Stimulated activated naive CD8-positive, alpha-beta T cell treated with anti-CD3 and anti-CD28 coated beads, Interleukin-15, Interleukin-2, amounts not matched to agents 100 ng/mL and 50 ng/mL, for 24 hours (primary cell): Measurements from ENCODE around the gene SLMAP.
"Not testable (repeated sequence)": the region's sequence is repeated elsewhere in the genome, so short reads cannot be mapped to it uniquely, and the experiment has no call there.

Experiments used
- H3K27ac Mint-ChIP-seq: one replicate; pipeline ENCODE4 v1.8.0; 2021; ENCODE audit warnings: mild to moderate bottlenecking, mixed read lengths
- H3K27me3 Mint-ChIP-seq: one replicate; pipeline ENCODE4 v1.8.0; 2021; ENCODE audit warnings: mixed read lengths
- H3K36me3 Mint-ChIP-seq: one replicate; pipeline ENCODE4 v1.8.0; 2021; ENCODE audit warnings: low read depth, mixed read lengths
- H3K4me1 Mint-ChIP-seq: one replicate; pipeline ENCODE4 v1.8.0; 2021; ENCODE audit warnings: low read depth, mixed read lengths
- H3K4me3 Mint-ChIP-seq: one replicate; pipeline ENCODE4 v1.8.0; 2021; ENCODE audit warnings: mild to moderate bottlenecking, mixed read lengths
- H3K9me3 Mint-ChIP-seq: one replicate; pipeline ENCODE4 v1.8.0; 2021; ENCODE audit warnings: mixed read lengths

SLMAP gene

DNA sequence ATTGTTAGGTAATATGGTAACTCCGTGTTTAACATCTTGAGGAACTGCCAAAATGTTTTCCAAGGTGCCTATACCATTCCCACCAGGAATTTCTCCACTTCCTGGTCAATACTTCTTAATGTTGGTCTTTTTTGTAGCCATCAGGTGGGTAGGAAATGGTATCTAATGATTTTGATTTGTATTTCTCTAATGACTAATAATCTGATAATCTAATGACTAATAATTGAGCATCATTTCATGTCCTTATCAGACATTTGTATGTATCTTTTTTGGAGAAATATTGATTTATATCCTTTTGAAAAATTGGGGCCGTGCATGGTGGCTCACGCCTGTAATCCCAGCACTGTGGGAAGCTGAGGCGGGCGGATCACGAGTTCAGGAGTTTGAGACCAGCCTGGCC lies 38.8 kb downstream of the SLMAP start:
- Mint-ChIP-seq H3K27me3 (no peaks in the 10 kb centered on the region), H3K27ac (no peak overlapping the region), H3K4me1 (peaks cover 37% of the 10 kb centered on the region), H3K36me3 (no peaks in the 10 kb centered on the region), H3K4me3 (no peak overlapping the region), H3K9me3 (no peaks in the 10 kb centered on the region)

DNA sequence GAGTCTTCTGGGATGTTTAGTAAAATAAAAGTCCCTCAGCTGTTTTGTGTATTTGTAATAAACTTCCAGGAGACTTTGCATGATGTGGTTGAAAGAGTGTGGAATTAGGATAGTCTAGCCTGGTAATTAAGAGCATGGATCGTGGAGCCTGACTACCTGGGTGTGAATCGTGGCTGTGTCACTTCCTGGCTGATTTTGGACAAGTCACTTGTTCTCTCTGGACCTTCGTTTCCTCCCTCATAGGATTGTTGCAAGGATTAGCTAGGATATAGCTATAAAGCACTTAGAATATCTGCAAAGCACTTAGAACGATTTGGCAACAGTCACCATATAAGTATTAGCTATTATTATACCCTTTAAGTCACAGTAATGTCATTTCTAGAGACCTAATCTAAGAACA lies 40.2 kb downstream of the SLMAP start:
- Mint-ChIP-seq H3K9me3 (no peaks in the 10 kb centered on the region), H3K36me3 (no peaks in the 10 kb centered on the region), H3K4me1 (peaks cover 32% of the 10 kb centered on the region), H3K4me3 (no peak overlapping the region), H3K27me3 (no peaks in the 10 kb centered on the region), H3K27ac (no peak overlapping the region)

DNA sequence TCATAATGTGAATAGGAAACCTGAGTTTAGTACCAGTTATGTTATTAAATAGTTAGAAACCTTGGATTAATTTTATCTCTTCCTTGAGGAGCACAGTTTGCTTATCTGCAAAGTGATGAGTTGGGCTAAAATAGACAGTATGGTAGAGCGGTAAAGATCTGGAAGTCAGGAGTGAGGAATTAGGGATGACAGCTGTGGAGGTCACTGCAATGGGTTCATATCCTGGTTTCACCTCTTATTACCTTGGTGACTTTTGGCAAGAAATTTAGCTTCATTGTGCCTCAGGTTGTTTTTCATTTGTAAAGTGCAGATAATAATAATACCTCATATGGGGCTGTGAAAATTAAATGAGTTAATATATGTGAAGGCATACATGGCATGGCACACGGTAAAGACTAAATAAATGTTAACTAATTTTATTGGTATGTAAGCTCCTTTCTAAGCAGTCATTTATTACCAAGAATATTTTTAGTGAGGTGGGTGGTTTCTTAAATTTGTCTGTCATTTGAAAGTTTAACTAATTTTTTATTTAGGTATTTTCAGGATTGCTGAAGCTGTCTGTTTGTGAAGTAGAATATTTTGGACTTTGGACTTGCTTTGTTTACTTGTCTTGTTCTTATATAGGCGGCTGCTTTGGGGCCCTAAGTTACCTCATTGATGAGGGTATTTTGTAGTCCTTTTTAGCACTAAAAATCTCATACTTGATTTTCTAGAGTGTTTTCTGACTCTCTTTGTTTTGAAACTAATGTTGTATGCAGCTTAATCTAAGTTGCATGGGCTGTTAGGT lies 41.8 kb downstream of the SLMAP start:
- Mint-ChIP-seq H3K27me3 (no peaks in the 10 kb centered on the region), H3K4me3 (no peak overlapping the region), H3K27ac (no peak overlapping the region), H3K36me3 (no peaks in the 10 kb centered on the region), H3K4me1 (peaks cover 34% of the 10 kb centered on the region), H3K9me3 (no peaks in the 10 kb centered on the region)

DNA sequence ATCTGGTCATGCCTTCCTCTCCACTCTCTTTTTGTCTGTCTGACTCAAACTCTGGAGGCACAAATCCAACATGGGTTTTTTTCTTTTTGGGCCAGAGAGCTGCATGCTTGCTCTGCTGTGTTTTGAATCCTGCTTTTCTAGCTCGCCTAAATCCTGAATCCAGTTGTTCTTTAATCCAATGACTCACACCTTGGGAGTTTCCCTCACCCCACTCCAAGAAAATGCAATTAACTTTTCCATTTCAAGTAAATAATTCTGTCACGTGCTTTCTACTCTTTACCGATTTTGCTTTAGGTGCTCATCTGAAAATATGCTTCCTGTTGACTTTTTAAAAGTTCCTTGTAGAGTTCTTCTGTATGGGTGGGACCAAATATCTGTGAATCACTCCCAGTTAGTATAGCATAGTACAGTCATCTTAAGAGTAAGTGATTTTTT lies 47.6 kb downstream of the SLMAP start:
- Mint-ChIP-seq H3K27me3 (no peaks in the 10 kb centered on the region), H3K9me3 (no peaks in the 10 kb centered on the region), H3K27ac (peak overlapping the region; percentile 69), H3K4me3 (peak overlapping the region; percentile 11), H3K4me1 (peaks cover 62% of the 10 kb centered on the region), H3K36me3 (no peaks in the 10 kb centered on the region)

DNA sequence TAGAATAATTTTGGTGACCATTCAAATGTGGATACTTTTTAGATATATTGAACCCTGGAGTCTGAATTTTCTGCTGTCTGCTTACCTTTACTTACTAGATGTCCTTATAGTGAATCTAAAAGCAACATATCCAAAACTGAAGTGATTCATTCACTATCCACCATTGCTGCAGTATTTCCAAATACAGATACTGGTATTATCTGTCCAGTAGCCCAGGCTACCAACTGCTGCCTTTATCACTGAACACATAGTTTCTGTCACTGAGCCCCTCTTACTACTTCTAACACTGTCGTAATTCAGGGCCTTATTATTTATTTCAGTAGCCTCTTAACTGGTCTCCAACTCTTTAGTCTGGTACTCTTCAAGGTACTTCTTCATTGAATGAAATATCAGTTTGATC lies 49.2 kb downstream of the SLMAP start:
- Mint-ChIP-seq H3K36me3 (no peaks in the 10 kb centered on the region), H3K9me3 (no peaks in the 10 kb centered on the region), H3K4me3 (no peak overlapping the region), H3K27ac (peak overlapping the region; percentile 72), H3K27me3 (no peaks in the 10 kb centered on the region), H3K4me1 (peaks cover 66% of the 10 kb centered on the region)

DNA sequence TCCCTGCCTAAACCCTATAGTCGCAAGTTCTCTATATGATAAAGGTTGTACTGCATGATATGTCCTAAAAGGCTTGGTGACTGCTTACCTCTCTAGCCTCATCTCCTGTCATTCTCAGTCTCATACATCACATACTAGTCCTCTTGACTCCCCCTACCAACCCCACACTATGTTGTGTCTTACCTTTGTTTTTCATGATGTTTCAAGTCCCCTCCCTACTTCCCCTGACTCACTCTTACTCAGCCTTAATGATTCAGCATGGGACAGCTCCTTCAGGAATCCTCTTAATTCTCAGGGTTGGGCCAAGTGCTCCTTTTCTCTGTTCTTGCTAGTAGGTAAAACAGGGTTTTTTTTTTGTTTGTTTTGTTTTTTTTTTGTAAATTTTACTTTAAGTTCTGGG lies 49.6 kb downstream of the SLMAP start:
- Mint-ChIP-seq H3K27ac (peak overlapping the region; percentile 19), H3K9me3 (no peaks in the 10 kb centered on the region), H3K36me3 (peaks cover 3% of the 10 kb centered on the region), H3K27me3 (no peaks in the 10 kb centered on the region), H3K4me3 (no peak overlapping the region), H3K4me1 (peaks cover 68% of the 10 kb centered on the region)

DNA sequence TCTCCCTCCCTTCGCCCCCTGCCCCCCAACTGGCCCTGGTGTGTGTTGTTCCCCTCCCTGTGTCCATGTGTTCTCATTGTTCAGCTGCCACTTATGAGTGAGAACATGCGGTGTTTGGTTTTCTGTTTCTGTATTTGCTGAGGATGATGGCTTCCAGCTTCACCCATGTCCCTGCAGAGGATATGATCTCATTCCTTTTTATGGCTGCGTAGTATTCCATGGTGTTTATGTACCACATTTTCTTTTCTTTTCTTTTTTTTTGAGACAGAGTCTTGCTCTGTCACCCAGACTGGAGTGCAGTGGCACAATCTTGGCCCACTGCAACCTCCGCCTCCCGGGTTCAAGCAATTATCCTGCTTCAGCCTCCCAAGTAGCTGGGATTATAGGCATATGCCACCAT lies 50.1 kb downstream of the SLMAP start:
- not testable (repeated sequence) for H3K27me3 Mint-ChIP-seq, H3K4me3 Mint-ChIP-seq, H3K9me3 Mint-ChIP-seq, H3K36me3 Mint-ChIP-seq, H3K27ac Mint-ChIP-seq
- peaks cover 69% of the 10 kb centered on the region for H3K4me1 Mint-ChIP-seq

DNA sequence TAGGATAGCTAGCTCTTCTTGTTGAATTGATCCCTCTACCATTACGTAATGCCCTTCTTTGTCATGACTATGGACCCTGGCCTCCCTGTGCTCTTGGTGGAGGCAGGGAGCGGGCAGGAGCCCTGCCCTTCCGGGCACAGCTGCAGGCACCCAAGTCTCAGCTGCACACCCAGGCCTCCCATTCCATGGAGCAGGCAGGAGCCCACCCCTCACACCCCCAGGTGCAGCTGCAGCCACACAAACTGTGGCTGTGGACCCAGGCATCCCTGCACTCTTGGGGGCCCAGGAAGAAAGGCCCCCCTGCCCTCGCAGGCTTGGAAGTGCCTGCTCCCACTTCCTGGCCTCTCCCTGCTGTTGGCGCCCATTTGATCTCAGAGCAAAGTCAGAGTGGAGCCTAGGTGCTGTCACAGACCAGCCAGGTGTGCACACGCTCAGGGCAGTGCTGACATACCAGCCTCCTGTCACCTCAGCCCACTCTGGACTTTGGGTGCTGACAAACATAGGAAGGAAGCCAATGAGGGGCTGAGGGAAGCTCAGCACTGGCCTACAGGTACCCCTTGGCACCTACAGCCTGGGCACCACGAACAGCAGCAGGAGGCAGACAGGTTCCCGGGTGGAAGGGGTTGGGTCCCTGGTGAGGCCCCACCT lies 53.0 kb downstream of the SLMAP start:
- Mint-ChIP-seq H3K4me3 (no peak overlapping the region), H3K4me1 (peaks cover 53% of the 10 kb centered on the region), H3K36me3 (peaks cover 12% of the 10 kb centered on the region), H3K27me3 (no peaks in the 10 kb centered on the region), H3K9me3 (peaks cover 6% of the 10 kb centered on the region), H3K27ac (no peak overlapping the region)

DNA sequence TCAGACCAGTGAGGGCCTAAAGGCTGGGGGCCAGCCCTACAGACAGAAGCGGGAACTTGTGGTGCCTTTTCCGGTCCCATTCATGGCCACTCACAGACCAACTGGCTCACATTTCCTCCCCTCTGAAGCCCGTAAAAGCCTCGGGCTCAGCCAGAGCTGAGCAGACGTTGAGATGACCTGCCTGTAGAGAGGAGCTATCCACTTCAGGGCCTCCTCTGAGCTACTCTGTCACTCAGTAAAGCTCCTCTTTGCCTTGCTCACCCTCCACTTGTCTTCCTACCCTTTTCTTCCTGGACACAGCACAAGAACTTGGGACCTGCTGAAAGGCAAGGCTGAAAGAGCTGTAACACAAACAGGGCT lies 53.5 kb downstream of the SLMAP start:
- Mint-ChIP-seq H3K27ac (no peak overlapping the region), H3K4me1 (peaks cover 50% of the 10 kb centered on the region), H3K4me3 (no peak overlapping the region), H3K36me3 (peaks cover 12% of the 10 kb centered on the region), H3K9me3 (peaks cover 6% of the 10 kb centered on the region), H3K27me3 (no peaks in the 10 kb centered on the region)

DNA sequence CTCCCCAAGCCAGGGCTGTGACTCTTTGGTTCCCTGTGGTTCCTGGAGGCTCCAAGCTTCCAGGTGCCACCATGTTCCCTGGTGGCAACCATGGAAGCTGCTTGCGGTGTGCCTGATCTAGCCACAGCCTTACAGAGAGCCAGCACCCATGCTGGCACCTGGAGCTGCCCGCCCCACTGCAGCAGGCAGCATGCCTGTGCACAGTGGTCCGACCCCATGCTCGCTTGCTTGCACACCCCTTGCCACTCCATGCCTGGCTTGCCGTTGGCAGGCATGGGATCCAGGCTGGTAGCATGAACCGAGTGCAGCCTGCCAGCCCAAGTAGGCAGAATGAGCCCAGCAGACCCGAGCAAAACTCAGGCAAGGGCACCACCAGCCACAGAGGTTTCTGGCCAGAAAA lies 53.9 kb downstream of the SLMAP start:
- Mint-ChIP-seq H3K36me3 (peaks cover 12% of the 10 kb centered on the region), H3K27me3 (no peaks in the 10 kb centered on the region), H3K9me3 (peaks cover 6% of the 10 kb centered on the region), H3K27ac (no peak overlapping the region), H3K4me1 (peaks cover 50% of the 10 kb centered on the region), H3K4me3 (no peak overlapping the region)

DNA sequence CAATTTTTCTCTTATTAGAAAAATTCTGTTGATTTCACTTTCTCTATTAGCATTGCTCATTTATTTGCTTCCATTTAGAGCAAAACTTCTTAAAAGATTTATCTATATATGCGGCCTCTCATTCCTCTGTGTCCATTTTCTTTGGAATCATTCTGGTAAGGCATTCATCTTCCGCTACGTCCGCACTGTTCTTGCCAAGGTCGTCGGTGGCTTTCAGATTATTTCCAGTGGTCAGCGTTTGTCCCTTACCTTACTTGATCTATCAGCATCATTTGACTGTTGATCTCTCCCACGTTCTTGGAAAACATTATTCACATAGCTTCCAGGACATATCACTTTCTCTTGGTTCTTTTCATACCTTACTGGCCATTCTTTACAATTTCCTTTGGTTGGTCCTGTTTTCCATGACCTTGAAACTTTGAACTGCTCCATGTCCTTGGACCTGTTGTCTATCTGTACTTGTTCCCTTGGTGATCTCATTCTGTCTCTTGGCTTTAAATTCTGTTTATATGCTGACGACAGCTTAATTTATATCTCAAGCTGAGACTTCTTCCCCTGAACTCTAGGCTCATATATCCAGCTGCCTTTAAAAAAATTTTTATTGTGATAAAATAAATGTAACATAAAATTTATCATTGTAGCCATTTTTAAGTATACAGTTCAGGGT lies 54.5 kb downstream of the SLMAP start:
- H3K27ac Mint-ChIP-seq = no peak overlapping the region
- no peaks in the 10 kb centered on the region for H3K27me3 Mint-ChIP-seq
- no peak overlapping the region for H3K4me3 Mint-ChIP-seq
- H3K36me3 Mint-ChIP-seq = peaks cover 12% of the 10 kb centered on the region
- H3K4me1 Mint-ChIP-seq = peaks cover 47% of the 10 kb centered on the region
- peaks cover 6% of the 10 kb centered on the region for H3K9me3 Mint-ChIP-seq

DNA sequence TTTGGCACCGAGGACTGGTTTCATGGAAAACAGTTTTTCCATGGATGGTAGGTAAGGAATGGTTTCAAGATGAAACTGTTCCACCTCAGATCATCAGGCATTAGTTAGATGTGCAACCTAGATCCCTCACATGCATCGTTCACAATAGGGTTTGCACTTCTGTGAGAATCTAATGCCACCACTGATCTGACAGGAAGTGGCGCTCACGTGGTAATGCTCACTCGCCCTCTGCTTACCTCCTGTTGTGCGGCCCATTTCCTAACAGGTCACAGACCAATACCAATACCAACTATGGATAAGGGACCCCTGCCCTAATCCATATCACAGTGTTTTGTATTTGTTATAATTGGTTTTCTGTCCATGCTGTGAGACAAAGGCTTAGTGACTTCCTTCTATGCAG lies 58.9 kb downstream of the SLMAP start:
- peaks cover 6% of the 10 kb centered on the region for H3K9me3 Mint-ChIP-seq
- no peak overlapping the region for H3K4me3 Mint-ChIP-seq
- H3K4me1 Mint-ChIP-seq = peaks cover 36% of the 10 kb centered on the region
- H3K36me3 Mint-ChIP-seq = peaks cover 12% of the 10 kb centered on the region
- H3K27me3 Mint-ChIP-seq = no peaks in the 10 kb centered on the region
- H3K27ac Mint-ChIP-seq = no peak overlapping the region

DNA sequence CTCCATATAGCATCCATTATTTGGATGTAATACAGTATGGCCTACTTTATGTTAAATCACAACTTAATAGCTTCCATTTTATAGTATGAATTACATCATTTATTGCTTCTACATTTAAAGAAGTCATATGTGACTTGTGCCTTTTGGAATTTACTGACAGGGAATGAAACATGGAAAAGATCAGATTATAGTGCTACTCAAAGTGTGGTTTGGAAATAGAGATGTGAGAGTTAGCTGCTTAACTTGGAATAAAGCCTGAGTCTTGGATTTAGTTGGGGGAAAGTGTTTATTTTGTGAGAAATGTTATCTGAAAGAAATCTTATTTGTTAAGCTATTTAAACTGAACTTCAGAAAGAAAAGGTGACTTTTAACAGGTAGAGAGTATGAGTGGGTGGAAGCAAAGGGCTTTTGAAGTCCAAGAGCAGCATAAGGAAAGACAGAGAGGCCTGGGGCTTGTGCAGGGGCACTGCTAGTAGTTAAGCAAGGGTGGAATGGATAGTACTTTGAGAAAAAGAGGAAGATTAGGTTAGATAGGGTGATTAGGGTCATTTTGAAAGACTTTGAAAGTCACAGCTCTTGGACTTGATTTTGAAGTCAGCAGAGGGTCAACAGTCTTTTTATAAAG lies 60.5 kb downstream of the SLMAP start:
- H3K4me3 Mint-ChIP-seq = no peak overlapping the region

DNA sequence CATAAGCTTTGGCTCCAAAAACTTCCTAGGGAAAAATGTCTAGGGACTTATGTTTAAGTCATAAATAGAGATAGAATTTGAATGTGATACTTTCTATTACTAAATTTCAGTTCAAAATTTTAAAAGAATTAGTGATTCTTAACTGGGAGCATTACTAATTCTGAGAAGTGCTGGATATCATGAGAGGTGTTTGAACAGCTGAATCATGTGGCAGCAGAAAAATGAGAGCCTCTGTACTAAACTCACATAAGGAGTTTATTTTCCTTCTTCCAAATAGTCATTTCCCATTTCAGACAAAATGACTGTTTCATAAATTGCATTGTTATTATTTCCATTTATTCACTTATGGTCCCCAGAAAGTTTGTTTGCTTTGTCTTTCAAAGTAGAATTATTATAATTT lies 62.7 kb downstream of the SLMAP start:
- Mint-ChIP-seq H3K36me3 (peaks cover 4% of the 10 kb centered on the region), H3K4me1 (peaks cover 35% of the 10 kb centered on the region), H3K27ac (no peak overlapping the region), H3K9me3 (no peaks in the 10 kb centered on the region), H3K4me3 (no peak overlapping the region), H3K27me3 (no peaks in the 10 kb centered on the region)

More for the DNA sequence above, 60.5 kb downstream of the SLMAP start:
- peaks cover 32% of the 10 kb centered on the region for H3K4me1 Mint-ChIP-seq
- H3K9me3 Mint-ChIP-seq = peaks cover 6% of the 10 kb centered on the region
- peaks cover 7% of the 10 kb centered on the region for H3K36me3 Mint-ChIP-seq
- H3K27ac Mint-ChIP-seq = peak overlapping the region; percentile 17
- H3K27me3 Mint-ChIP-seq = no peaks in the 10 kb centered on the region

DNA sequence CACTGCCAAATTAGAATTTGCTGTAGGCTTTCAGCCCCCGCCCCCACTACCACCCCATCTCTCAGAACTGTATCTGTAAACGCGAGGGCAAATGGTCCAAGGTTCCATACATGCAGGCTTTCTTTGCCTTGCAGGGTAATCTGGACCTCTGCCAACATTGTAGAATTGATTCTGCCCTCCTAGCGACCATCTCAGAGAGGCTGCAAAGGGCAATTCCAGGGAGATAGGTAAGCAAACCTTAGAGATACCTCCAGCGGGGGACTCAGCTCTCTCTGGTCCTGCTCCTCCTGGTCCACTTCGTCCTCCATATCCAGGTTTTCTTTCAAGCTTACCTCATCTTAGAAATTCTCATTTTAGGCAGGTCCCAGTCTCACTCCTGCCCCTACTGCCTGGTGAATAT lies 64.4 kb downstream of the SLMAP start:
- Mint-ChIP-seq H3K27me3 (no peaks in the 10 kb centered on the region), H3K4me3 (no peak overlapping the region), H3K36me3 (peaks cover 4% of the 10 kb centered on the region), H3K9me3 (no peaks in the 10 kb centered on the region), H3K4me1 (peaks cover 29% of the 10 kb centered on the region), H3K27ac (no peak overlapping the region)
